OCI-LY1 (cell line): ENCODE results near the gene ZCCHC14.

ENCODE experiments used
- H2AFZ ChIP-seq: fragments of 200-600 bp; sonication (generic), shearing (Covaris generic); 2 replicates; pipeline ENCODE4 v1.6.0; 2014; ENCODE audit warnings: antibody characterized with exemption, mild to moderate bottlenecking, low read length
- H3F3A ChIP-seq: fragments of 200-600 bp; sonication (generic), shearing (Covaris generic); 2 replicates; pipeline ENCODE4 v1.6.0; 2014; ENCODE audit warnings: mild to moderate bottlenecking, antibody characterized with exemption, low read length, moderate library complexity; ENCODE audit not compliant: insufficient read depth
- H3K27ac ChIP-seq: fragments of 200-600 bp; sonication (generic); 2 replicates; pipeline ENCODE4 v1.5.1; 2014; ENCODE audit warnings: low read length, mixed run types, mild to moderate bottlenecking, low read depth; ENCODE audit not compliant: poor library complexity, severe bottlenecking
- H3K27me3 ChIP-seq: fragments of 200-600 bp; sonication (generic); 2 replicates; pipeline ENCODE4 v1.6.0; 2014; ENCODE audit warnings: antibody characterized with exemption, mild to moderate bottlenecking, low read length, moderate library complexity; ENCODE audit not compliant: insufficient read depth
- H3K36me3 ChIP-seq: fragments of 200-600 bp; sonication (generic); 2 replicates; pipeline ENCODE4 v1.6.1; 2014; ENCODE audit warnings: mild to moderate bottlenecking, antibody characterized with exemption, low read length, moderate library complexity, mixed read lengths; ENCODE audit not compliant: insufficient read depth
- H3K4me1 ChIP-seq: fragments of 200-600 bp; sonication (generic); 2 replicates; pipeline ENCODE4 v1.5.1; 2014; ENCODE audit warnings: mild to moderate bottlenecking, low read length, moderate library complexity; ENCODE audit not compliant: insufficient read depth, severe bottlenecking
- H3K4me2 ChIP-seq: fragments of 200-600 bp; sonication (generic), shearing (Covaris generic); 2 replicates; pipeline ENCODE4 v1.6.1; 2014; ENCODE audit warnings: low read length
- H3K4me3 ChIP-seq: fragments of 200-600 bp; sonication (generic); 2 replicates; pipeline ENCODE4 v1.5.1; 2014; ENCODE audit warnings: low read length, low read depth, mild to moderate bottlenecking, mixed read lengths; ENCODE audit not compliant: poor library complexity, severe bottlenecking
- H3K79me2 ChIP-seq: fragments of 200-600 bp; shearing (Covaris generic); 2 replicates; pipeline ENCODE4 v1.6.1; 2016; ENCODE audit warnings: mixed run types, low read length, mixed read lengths; ENCODE audit not compliant: insufficient read depth
- H3K9ac ChIP-seq: fragments of 200-600 bp; sonication (generic), shearing (Covaris generic); 2 replicates; pipeline ENCODE4 v1.6.1; 2014; ENCODE audit warnings: mild to moderate bottlenecking, low read length, mixed read lengths
- H3K9me2 ChIP-seq: fragments of 200-600 bp; sonication (generic), shearing (Covaris generic); 2 replicates; pipeline ENCODE4 v1.6.1; 2014; ENCODE audit warnings: low read depth, mild to moderate bottlenecking, low read length, mixed read lengths
- H3K9me3 ChIP-seq: fragments of 200-600 bp; shearing (Covaris generic); 2 replicates; pipeline ENCODE4 v1.6.1; 2014; ENCODE audit warnings: low read length, mixed read lengths
- H4K20me1 ChIP-seq: fragments of 200-600 bp; sonication (generic), shearing (Covaris generic); 2 replicates; pipeline ENCODE4 v1.6.0; 2016; ENCODE audit warnings: mild to moderate bottlenecking, low read length; ENCODE audit not compliant: insufficient read depth
- EZH2 ChIP-seq: fragments of 200-600 bp; sonication (generic), shearing (Covaris generic); IDR thresholded peaks from 2 replicates; pipeline ENCODE4 v1.8.0; 2017; ENCODE audit warnings: borderline replicate concordance, mixed run types, mild to moderate bottlenecking, antibody characterized with exemption, low read length, moderate library complexity, mixed read lengths
- TF ChIP-seq, protein P1 (sequence below): fragments of 200-600 bp; sonication (generic), shearing (Covaris generic); IDR thresholded peaks from 2 replicates; pipeline ENCODE4 v1.5.1; 2017; ENCODE audit warnings: mild to moderate bottlenecking, antibody characterized with exemption, low read length, moderate library complexity, mixed read lengths

The ZCCHC14 gene

DNA sequence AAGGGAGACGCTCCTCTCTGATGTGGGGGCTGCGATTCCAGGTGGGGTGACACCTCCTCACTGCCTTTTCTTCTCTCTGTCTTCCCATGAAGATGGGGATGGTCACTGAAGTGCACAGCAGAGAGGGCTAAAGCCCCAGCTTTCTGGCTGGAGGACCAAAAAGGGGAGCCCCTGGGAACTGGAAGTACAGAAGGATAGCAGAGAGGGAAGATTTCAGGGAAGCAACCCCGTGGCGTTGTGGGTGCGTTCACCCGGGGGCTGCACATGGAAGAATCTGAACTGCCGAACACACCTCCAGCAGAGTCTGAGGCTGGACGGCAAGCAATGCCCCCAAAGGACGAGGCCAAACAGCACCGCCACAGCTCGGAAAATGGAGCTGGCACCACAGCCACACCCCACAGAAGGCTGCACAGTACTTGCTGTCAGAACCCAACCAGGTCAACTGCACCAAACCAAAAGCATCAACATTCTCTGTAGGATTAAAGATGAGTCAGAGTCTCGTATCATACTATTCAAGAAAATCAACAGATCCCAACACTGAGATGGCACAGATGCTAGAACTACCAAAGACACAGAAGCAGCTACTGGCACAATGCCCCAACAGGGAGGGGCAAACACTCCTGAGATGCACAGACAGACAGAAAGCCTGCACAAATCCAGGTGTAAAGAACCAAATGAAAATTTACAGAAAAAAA, 50.8 kb downstream of the ZCCHC14 start:
- Histone ChIP-seq H3F3A (no peaks in the 10 kb centered on the region), H2AFZ (no peak overlapping the region), H3K79me2 (no peaks in the 10 kb centered on the region)

DNA sequence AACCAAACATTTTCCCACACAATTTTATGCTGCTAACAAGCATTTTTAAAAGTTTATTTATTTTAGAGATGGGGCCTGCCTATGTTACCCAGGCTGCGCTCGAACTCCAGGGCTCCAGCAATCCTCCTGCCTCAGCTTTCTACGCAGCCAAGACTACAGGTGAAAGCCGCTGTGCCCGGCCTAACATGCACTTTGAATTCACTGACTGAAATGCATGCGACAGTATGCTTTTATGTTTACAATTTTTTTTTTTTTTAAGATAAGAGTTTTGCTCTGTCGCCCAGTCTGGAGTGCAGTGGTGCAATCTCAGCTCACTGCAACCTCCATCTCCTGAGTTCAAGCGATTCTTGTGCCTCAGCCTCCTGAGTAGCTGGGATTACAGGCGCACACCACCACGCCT, 52.9 kb downstream of the ZCCHC14 start:
- Histone ChIP-seq H3K9ac (no peak overlapping the region), H3K79me2 (no peaks in the 10 kb centered on the region), H3K4me3 (no peak overlapping the region), H3K4me1 (peaks cover 12% of the 10 kb centered on the region), H2AFZ (no peak overlapping the region), H3F3A (no peaks in the 10 kb centered on the region), H3K4me2 (no peak overlapping the region), H3K36me3 (peaks cover 17% of the 10 kb centered on the region), H4K20me1 (no peaks in the 10 kb centered on the region), H3K27ac (no peak overlapping the region), H3K9me3 (peaks cover 3% of the 10 kb centered on the region; the same call in 1 of the 2 replicates), H3K27me3 (no peaks in the 10 kb centered on the region), H3K9me2 (no peaks in the 10 kb centered on the region)
- TF ChIP-seq, protein P1, sequence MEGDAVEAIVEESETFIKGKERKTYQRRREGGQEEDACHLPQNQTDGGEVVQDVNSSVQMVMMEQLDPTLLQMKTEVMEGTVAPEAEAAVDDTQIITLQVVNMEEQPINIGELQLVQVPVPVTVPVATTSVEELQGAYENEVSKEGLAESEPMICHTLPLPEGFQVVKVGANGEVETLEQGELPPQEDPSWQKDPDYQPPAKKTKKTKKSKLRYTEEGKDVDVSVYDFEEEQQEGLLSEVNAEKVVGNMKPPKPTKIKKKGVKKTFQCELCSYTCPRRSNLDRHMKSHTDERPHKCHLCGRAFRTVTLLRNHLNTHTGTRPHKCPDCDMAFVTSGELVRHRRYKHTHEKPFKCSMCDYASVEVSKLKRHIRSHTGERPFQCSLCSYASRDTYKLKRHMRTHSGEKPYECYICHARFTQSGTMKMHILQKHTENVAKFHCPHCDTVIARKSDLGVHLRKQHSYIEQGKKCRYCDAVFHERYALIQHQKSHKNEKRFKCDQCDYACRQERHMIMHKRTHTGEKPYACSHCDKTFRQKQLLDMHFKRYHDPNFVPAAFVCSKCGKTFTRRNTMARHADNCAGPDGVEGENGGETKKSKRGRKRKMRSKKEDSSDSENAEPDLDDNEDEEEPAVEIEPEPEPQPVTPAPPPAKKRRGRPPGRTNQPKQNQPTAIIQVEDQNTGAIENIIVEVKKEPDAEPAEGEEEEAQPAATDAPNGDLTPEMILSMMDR = no peak
- TF ChIP-seq EZH2 = no peak

More for the DNA sequence above, 50.8 kb downstream of the ZCCHC14 start:
- Histone ChIP-seq H3K9me3 (peaks cover 3% of the 10 kb centered on the region; the same call in 1 of the 2 replicates), H3K4me2 (no peak overlapping the region), H4K20me1 (no peaks in the 10 kb centered on the region), H3K9ac (no peak overlapping the region), H3K9me2 (no peaks in the 10 kb centered on the region), H3K36me3 (peaks cover 36% of the 10 kb centered on the region), H3K27me3 (no peaks in the 10 kb centered on the region), H3K4me3 (no peak overlapping the region), H3K27ac (no peak overlapping the region), H3K4me1 (no peaks in the 10 kb centered on the region)
- TF ChIP-seq, protein P1 = no peak
- TF ChIP-seq EZH2 = no peak

DNA sequence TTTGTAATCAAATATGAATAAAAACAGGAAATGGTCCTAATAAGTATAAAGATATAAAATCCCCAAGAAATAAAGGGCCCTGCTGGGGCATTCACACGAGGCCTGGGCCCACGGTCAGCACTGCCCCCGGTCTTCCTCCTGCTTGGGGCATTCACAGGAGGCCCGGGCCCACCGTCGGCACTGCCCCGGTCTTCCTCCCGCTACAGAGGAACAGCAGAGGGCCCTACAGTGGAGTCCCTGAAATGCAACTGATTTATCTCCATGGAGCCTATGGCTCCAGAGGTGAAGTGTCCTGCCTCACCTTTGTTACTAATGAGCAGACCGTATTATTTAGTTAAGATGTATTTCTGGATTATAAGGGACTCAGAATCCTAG, 54.2 kb downstream of the ZCCHC14 start:
- no peaks in the 10 kb centered on the region for H3K9me3 ChIP-seq
- H3K4me3 ChIP-seq = no peak overlapping the region
- no peaks in the 10 kb centered on the region for H3F3A ChIP-seq
- H4K20me1 ChIP-seq = no peaks in the 10 kb centered on the region
- H2AFZ ChIP-seq = no peak overlapping the region
- no peak for TF ChIP-seq EZH2
- H3K27ac ChIP-seq = no peak overlapping the region
- no peaks in the 10 kb centered on the region for H3K9me2 ChIP-seq
- no peaks in the 10 kb centered on the region for H3K27me3 ChIP-seq
- peaks cover 12% of the 10 kb centered on the region for H3K4me1 ChIP-seq
- H3K79me2 ChIP-seq = no peaks in the 10 kb centered on the region
- peaks cover 5% of the 10 kb centered on the region; the same call in 1 of the 2 replicates for H3K36me3 ChIP-seq
- no peak overlapping the region for H3K4me2 ChIP-seq
- no peak overlapping the region for H3K9ac ChIP-seq
